Endodermal cell (in vitro differentiated cells): ENCODE measurements around the gene LCN1. TPM values are rescaled to one million over a fixed set of nuclear protein-coding genes. Genes with fewer than 3 reads are reported as not detected.

Experiments used
- DNase-seq: peaks from one replicate; pipeline ENCODE4 v3.0.0-alpha.2; 2017
- H3K27ac ChIP-seq: 2 replicates; pipeline ENCODE4 v1.5.1; 2013; ENCODE audit warnings: mild to moderate bottlenecking, low read depth, low read length, moderate library complexity
- H3K27me3 ChIP-seq: 2 replicates; pipeline ENCODE4 v1.6.1; 2013; ENCODE audit warnings: mild to moderate bottlenecking, low read length, moderate library complexity; ENCODE audit not compliant: insufficient read depth, control insufficient read depth, poor library complexity, severe bottlenecking
- H3K36me3 ChIP-seq: 2 replicates; pipeline ENCODE4 v1.7.0; 2013; ENCODE audit warnings: mild to moderate bottlenecking, low read length, moderate library complexity; ENCODE audit not compliant: control insufficient read depth, insufficient read depth
- H3K4me1 ChIP-seq: one replicate; pipeline ENCODE4 v1.7.0; 2013; ENCODE audit warnings: low read length; ENCODE audit not compliant: control insufficient read depth, insufficient read depth
- H3K4me3 ChIP-seq: 2 replicates; pipeline ENCODE4 v1.5.1; 2013; ENCODE audit warnings: mild to moderate bottlenecking, low read length, moderate library complexity
- H3K9ac ChIP-seq: 2 replicates; pipeline ENCODE4 v1.6.1; 2013; ENCODE audit warnings: mild to moderate bottlenecking, low read length, moderate library complexity; ENCODE audit not compliant: poor library complexity, severe bottlenecking; ENCODE audit errors: extremely low read depth
- H3K9me3 ChIP-seq: 2 replicates; pipeline ENCODE4 v1.6.1; 2013; ENCODE audit warnings: mild to moderate bottlenecking, low read length, moderate library complexity; ENCODE audit not compliant: control insufficient read depth
- H3K27ac Mint-ChIP-seq: 2 replicates; pipeline ENCODE4 v1.8.0; 2020; ENCODE audit warnings: mixed read lengths
- H3K27me3 Mint-ChIP-seq: 2 replicates; pipeline ENCODE4 v1.8.0; 2021; ENCODE audit warnings: mild to moderate bottlenecking, mixed read lengths; ENCODE audit not compliant: insufficient read depth
- H3K36me3 Mint-ChIP-seq: 2 replicates; pipeline ENCODE4 v1.8.0; 2020; ENCODE audit warnings: low read depth, mixed read lengths
- H3K4me1 Mint-ChIP-seq: 2 replicates; pipeline ENCODE4 v1.8.0; 2020; ENCODE audit warnings: mixed read lengths
- H3K4me3 Mint-ChIP-seq: 2 replicates; pipeline ENCODE4 v1.8.0; 2020; ENCODE audit warnings: mild to moderate bottlenecking, moderate library complexity, mixed read lengths
- H3K9me3 Mint-ChIP-seq: 2 replicates; pipeline ENCODE4 v1.8.0; 2020; ENCODE audit warnings: mild to moderate bottlenecking, mixed read lengths
- CTCF ChIP-seq: fragments of 200-600 bp; sonication (generic); conservative IDR thresholded peaks from 2 replicates; pipeline ENCODE4 v1.5.0; 2021; ENCODE audit warnings: antibody characterized with exemption, mild to moderate bottlenecking
- WGBS, 2 experiments: methylation state at CpG; one replicate each; pipeline versions ENCODE4 v1.1.5 to v1.1.7; 2013; ENCODE audit warnings: missing lambda C conversion rate in 2 of 2, mixed read lengths in 1 of 2; ENCODE audit not compliant: insufficient coverage in 1 of 2, insufficient read length in 1 of 2; 5-methylcytosine and 5-hydroxymethylcytosine counted together
- total RNA-seq, 2 donors: library from RNA; stranded (reverse); fragmentation: NEBNext Ultra II Directional in 1 of 2; extraction: Animal tissue kit (Norgen Biotek cat#: 25700) in 1 of 2; gene quantifications; 2 replicates in 1 of 2; 3 replicates in 1 of 2; pipeline ENCODE4 v1.2.1, GENCODE V29; 2021

LCN1 gene
- total RNA-seq, 2 donors from 2014 or later = not detected

- peaks cover 6% of the 10 kb centered on the region for H3K9me3 ChIP-seq
- no peak for TF ChIP-seq CTCF
- peaks cover 7% of the 10 kb centered on the region for H3K9me3 Mint-ChIP-seq
- H3K27ac ChIP-seq = no peak overlapping the region
- H3K27me3 ChIP-seq = no peaks in the 10 kb centered on the region
- no peak for DNase-seq
- no peaks in the 10 kb centered on the region for H3K36me3 Mint-ChIP-seq
- no peaks in the 10 kb centered on the region for H3K27me3 Mint-ChIP-seq
- no peaks in the 10 kb centered on the region for H3K4me1 Mint-ChIP-seq
- 89 to 94% methylated on average over 5 to 14 of the region's 14 CpGs for WGBS, 2 experiments
- H3K4me3 Mint-ChIP-seq = no peak overlapping the region
- H3K4me3 ChIP-seq = no peak overlapping the region
- no peak overlapping the region for H3K9ac ChIP-seq
- no peaks in the 10 kb centered on the region for H3K36me3 ChIP-seq
- no peak overlapping the region for H3K27ac Mint-ChIP-seq
- no peaks in the 10 kb centered on the region for H3K4me1 ChIP-seq
Observed at GRCh38 chr9:135574331-135574730, 53.1 kb downstream of the LCN1 start.

GRCh38 chr9:135574943-135575342 lies 53.7 kb downstream of the LCN1 start:
- Mint-ChIP-seq H3K9me3 (peaks cover under 1% of the 10 kb centered on the region), H3K27me3 (no peaks in the 10 kb centered on the region), H3K36me3 (no peaks in the 10 kb centered on the region), H3K4me1 (no peaks in the 10 kb centered on the region), H3K4me3 (no peak overlapping the region), H3K27ac (no peak overlapping the region)
- H3K27me3 ChIP-seq = no peaks in the 10 kb centered on the region
- H3K36me3 ChIP-seq = no peaks in the 10 kb centered on the region
- 91 to 94% methylated on average over 8 to 15 of the region's 15 CpGs for WGBS, 2 experiments
- H3K4me3 ChIP-seq = no peak overlapping the region
- no peak for TF ChIP-seq CTCF
- H3K9ac ChIP-seq = no peak overlapping the region
- no peak overlapping the region for H3K27ac ChIP-seq
- no peaks in the 10 kb centered on the region for H3K9me3 ChIP-seq
- no peak for DNase-seq
- no peaks in the 10 kb centered on the region for H3K4me1 ChIP-seq

Other genes starting within 250 kb of the LCN1 start
- 10 to 100 TPM; 43.2 to 54.5 TPM for gene PPP1R26, start 41.7 kb upstream of the LCN1 start, total RNA-seq
- gene MRPS2, start 20.8 kb upstream of the LCN1 start, total RNA-seq = 10 to 100 TPM; 50.2 to 53.1 TPM
- not detected for gene OBP2A, start 24.7 kb downstream of the LCN1 start, total RNA-seq
- not detected for gene PAEP, start 40.3 kb downstream of the LCN1 start, total RNA-seq
- gene GLT6D1, start 118.1 kb downstream of the LCN1 start, total RNA-seq = under 1 TPM in 1 of 2 donors, not detected in 1; 0.60 TPM
- 10 to 100 TPM in 1 of 2 donors, under 1 TPM in 1; 0.46 to 10.7 TPM for gene LCN9, start 141.9 kb downstream of the LCN1 start, total RNA-seq
- gene SOHLH1, start 178.0 kb downstream of the LCN1 start, total RNA-seq = not detected
- under 1 TPM in 1 of 2 donors, not detected in 1; 0.15 TPM for gene KCNT1, start 180.7 kb downstream of the LCN1 start, total RNA-seq